Epithelial cell of prostate (primary cell): ENCODE measurements around the gene GFAP.
"Not testable (repeated sequence)": the region's sequence is repeated elsewhere in the genome, so short reads cannot be mapped to it uniquely, and the experiment has no call there.

Source experiments
- DNase-seq: peaks from one replicate; pipeline ENCODE4 v3.0.0-alpha.2; 2011; ENCODE audit warnings: low read depth, low spot score
- H3K27ac ChIP-seq: fragments of 450-650 bp; 2 replicates; pipeline ENCODE4 v1.5.1; 2017; ENCODE audit warnings: mild to moderate bottlenecking

Gene GFAP

DNA sequence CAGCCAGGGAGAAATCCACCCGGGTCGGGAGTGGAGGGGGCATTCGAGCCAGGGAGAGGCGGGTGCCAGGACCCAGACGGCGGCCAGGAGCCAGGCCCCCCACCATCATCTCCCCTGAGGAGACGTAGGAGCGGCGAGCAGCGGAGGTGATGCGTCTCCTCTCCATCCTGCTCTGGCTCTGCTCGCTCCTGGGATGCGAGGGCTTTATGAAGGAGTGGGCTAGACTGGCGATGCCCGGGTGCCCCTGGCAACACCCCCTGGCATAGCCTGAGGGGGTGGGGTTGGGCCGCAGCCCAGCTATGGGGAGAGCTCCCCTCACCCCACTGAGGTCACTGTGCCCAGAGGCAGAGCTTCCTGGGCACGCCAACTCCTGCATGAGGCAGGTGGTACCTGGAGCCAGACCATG, at the start of gene GFAP:
GFAP (minus strand) TSS at position 180 of the 406 bp plus-strand sequence; CDS start at position 166, 14 bp downstream.
- DNase-seq: no peak
- H3K27ac ChIP-seq: no peak within 1 kb of the TSS

DNA sequence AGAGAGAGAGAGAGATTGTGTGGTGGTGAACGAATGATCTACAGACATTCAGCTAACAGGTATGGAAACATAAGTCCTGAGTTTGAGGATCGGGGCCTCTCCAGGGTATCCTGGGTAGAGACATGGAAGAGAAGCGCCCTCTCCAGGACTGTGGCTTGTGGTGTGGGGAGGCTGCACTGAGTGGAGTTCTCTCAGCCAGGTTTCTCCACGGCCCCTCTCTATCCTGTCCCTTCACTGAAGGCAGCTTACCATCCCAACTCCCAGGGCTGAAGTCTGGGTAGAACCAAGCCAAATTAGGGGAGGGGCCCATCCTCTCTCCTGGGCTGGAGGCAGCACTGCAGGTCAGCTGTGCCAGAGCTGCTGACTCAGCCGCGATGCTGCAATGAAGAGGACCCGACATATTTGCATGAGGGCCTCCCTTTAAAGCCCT, 46.6 kb upstream of the GFAP start:
- no peak for DNase-seq
- H3K27ac ChIP-seq: no peak overlapping the region

DNA sequence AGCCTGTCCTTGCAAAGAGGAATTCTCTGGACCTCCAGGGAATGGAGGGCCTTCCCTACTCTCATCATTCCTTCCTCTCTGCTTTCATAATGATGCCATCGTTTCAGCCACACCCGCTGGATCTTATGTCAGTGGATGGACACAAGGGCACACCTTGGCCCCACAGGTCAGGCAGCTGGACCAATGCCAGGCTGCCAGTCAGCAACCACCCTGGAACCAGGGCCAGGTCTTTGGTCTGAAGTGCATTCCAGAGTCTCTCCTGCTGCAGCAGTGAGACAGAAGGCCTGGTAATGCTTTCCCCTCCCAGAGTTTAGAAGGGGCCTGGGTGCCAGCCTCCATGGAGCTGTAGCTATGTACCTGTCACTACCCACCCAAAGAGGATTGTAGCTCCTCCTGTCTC, 45.4 kb upstream of the GFAP start:
- no peak for DNase-seq
- H3K27ac ChIP-seq: no peak overlapping the region

DNA sequence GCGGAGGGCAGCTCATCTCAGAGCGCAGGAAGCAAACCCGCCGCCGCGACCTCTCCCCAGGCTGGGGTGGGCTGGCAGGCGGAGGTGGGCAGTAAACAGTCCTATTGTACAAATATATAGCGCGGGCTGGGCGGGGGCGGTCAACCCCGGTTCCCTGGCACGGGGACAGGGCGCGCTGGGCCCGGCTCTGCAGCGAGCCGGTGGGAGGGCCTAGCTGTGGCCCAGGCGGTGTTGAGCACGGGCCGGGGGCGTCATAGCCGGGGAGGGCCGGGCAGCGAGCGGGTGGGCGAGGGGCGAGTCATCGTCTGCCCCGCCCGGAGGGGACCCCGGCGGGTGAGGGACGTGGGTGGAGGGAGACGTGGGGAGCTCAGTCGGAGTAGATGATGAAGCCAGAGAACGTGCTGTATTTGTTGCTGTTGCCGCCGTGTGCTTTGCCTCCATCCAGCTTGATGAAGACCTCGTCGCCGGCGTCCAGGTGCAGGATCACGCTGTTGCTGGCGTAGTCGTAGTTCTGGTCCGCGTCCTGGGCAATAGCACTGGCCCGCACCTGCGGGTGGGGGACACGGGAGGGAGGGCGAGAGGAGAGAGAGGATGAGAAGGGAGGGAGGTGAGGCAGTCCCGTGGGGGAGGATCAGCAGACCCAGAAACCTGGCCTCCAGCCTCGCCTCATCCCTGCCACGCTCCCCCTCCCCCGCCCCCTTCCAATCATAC, 44.7 kb upstream of the GFAP start:
- DNase-seq: no peak
- no peak overlapping the region for H3K27ac ChIP-seq

DNA sequence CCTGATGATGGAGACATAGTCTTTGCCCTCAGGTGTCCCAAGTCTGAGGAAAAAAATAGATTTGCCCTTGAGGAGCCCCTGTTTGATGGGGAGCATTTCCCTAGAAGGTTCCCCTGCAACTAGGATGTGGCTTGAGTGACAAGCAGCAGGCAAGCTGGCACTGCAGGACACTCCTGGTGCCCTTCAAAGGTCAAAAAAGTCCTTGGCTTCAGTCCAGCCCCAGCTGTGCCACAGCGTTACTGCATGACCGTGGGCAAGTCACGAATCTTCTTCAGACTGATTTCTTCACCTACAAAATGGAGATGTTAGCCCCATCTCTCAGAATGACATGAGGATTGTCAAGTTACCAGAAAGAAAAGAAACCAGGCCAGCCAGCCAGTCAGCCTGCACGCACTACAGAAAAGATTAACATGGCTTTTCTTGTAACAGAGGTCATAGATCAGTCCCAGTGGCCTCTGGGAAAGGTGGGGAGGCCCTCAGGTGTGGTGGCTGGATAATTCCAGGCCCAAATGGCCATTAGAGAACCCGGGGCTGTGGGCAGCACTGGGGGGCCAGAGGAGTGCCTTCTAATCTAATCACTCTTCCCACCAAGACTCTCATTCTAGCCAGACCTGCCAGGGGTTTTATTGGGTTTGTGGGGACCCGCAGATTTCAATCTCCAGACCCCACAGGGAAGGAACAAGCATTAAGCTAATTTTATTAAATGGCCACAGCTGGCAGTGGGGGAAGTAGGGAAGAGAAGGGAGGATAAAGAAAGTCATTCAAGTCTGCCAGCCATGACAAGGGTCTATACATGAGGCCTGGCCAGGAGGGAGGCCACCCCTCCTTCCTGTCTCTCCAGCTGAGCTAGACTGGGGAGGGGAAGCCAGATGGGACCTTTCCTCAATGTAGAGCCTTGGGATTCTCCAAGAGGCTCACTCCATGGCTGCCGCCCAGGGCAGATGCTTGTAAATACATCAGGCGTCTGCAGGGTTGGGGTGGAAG, 42.0 kb upstream of the GFAP start:
- H3K27ac ChIP-seq: no peak overlapping the region

DNA sequence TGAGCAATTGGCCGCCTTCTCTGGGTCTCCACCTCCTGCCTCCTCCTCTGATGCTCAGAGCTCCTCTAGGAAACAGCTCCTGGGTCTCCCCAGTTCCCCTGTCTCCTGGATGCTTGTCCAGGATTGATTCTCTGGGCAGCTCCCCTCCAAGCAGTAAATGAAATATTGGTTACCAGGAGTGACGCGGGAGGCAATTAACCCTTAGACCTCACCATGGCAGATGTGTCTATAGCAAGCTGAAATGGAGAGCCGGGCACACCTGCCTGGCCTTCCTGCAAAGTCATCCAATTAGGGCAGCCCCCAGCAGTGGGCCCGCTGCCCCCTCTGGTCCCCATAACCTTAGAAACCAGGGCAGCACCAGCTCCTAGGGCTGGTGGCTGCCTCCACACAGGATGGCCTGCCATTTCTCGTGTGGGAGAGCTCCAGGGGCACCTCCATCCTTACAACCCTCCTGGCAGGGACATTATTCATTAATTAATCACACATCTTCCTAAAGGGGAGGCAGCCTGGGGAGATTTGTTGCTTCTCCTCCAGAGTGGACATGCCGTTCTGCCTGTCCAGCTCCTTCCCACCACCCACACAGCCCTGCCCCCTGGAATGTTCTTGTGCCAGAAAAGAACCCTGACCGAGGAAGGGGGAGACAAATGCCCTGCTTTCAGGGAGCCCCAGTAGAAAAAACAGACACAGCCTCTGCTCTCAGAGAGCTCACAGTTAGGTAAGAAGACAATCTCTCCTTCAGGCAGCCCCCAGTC, 40.5 kb upstream of the GFAP start:
- no peak for DNase-seq

More for the DNA sequence above, 42.0 kb upstream of the GFAP start:
- DNase-seq: no peak

DNA sequence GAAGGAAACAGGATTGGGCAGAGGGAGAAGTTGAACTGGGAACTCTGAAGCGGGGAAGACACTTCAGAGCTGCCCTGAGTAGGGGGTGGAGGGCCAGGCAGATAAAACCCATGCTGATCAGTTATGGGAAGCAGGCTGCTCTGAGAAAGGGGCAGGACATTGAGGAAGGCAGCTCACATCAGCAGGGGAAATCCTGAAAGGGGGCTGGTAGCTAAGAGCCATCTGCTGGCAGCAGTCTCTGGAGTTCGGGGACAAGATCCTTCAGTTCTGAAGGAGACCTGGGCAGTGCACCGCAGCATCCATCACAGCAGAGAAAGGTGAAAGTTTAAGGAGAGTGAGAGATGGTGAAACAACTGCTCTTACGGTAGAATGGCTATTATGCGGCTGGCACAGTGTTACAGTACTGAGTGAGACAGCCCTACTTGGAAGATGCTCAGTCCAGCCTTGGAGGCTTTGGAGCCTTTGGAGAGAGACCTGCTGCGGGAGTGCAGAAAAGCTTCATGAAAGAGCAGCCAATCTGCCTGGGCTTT, 37.7 kb upstream of the GFAP start:
- no peak for DNase-seq
- H3K27ac ChIP-seq: no peak overlapping the region

More for the DNA sequence above, 40.5 kb upstream of the GFAP start:
- H3K27ac ChIP-seq: no peak overlapping the region

DNA sequence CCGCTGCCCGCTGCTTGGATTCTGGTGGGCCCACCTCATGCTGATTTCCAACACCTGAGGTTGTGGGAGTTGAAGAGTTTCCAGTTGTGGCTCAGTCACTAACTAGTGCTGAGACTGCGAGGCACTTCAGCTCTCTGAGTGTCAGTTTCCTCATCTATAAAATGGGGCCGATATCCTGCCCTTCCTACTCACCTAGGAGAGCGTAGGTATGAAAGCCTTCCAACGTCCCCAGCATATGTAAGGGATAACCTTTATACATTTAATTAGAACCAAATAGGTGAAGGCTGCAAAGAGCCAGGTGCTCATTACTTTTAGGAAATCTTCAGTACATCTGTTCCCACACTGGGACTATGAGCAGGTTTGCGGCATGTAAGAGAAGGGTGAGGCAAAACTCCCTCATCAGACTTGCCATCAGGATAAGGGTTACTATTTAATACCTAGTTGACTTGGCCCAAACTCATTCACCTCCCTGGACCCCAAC, 33.1 kb upstream of the GFAP start:
- H3K27ac ChIP-seq: no peak overlapping the region
- DNase-seq: no peak

- DNase-seq: peak; percentile 79
- H3K27ac ChIP-seq: peak within 1 kb of the TSS; percentile 23
Observed at GRCh38 chr17:44947461-44948314, 32.4 kb upstream of the GFAP start, which contains the start of gene KIF18B. Gene KIF18B (minus strand): TSS chr17:44947773. CDS start chr17:44936344, 11,429 bp downstream.

DNA sequence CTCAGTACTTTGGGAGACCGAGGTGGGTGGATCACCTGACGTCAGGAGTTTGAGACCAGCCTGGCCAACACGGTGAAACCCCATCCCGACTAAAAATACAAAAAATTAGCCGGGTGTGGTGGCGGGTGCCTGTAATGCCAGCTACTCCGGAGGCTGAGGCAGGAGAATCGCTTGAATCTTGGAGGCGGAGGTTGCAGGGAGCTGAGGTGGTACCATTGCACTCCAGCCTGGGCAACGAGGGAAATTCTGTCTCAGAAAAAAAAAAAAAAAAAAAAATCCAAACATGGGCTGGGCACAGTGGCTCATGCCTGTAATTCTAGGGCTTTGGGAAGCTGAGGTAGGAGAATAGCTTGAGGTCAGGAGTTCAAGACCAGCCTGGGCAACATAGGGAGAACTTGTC, 30.4 kb upstream of the GFAP start:
- DNase-seq, H3K27ac ChIP-seq: not testable (repeated sequence)

GRCh38 chr17:44942456-44942855, 27.2 kb upstream of the GFAP start:
- H3K27ac ChIP-seq: peak overlapping the region; percentile 23
- no peak for DNase-seq

DNA sequence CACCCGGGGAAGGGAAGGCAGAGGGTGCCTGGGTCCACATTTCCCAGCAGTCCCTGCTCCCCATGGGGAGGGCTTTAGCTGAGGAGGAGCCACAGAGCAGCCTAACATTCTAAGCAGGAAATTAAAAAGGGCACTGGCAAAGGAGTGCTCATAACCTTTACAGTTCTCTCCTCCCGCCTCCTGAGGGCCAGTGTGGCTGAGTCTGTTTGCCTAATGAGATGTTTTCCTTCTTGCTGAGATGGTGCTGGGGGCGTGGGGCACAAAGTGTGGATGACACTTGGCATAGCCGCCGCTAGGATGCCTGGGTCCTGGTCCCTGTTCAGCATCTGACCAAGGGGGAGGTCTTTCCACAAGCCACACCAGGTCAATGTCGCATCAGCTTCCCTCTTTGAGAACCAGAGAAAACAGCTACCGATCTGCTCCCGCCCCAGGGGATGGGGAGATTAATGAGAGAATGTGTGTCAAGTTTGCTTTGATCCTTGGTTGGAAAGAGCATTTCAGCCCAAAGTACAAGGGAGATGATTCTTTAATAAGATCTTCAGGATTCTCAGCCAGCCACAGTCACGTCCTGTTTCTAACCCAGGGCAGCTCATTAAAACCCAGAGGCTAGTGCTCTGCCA, 26.5 kb upstream of the GFAP start:
- peak overlapping the region; percentile 23 for H3K27ac ChIP-seq
- DNase-seq: no peak

- H3K27ac ChIP-seq: peak overlapping the region; percentile 23
- DNase-seq: no peak
Observed at GRCh38 chr17:44940768-44941167, 25.5 kb upstream of the GFAP start.

DNA sequence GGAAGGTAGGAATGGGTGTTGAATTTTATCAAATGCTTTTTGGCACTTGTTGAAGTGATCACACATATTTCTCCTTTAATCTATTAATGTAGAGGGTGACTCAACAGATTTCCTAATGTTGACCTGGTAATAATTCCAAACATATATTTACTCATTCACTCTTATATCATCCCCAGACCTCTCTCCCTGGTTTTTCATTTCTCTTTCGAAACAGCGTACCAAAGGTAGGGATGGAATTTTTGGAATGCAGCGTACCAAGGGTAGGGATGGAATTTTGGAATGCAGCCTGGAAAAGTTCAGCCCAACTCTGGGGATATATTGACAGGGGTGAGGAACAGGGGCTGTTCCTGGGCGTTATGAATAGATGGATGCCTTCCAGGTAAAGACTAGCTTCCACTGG, 25.0 kb upstream of the GFAP start:
- no peak for DNase-seq
- H3K27ac ChIP-seq: peak overlapping the region; percentile 23

DNA sequence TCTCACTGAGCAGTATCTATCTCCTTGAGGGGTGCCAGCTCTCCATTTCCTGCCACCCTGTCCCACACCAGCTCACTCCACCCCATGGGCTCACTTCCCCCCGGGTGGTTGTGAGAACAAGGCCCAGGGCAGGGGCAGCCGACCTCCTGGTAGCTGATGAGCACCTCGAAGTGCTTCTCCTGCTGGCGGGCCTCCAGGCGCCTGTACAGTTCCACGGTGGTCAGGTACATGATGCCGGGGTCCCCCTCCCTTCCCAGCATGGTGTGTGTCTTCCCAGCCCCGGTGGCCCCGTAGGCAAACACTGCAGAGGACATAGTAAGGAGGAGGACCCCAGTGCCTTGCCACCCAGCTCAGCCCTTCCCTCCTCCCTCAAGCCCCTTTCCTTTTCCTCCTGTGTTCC, 19.8 kb upstream of the GFAP start:
- no peak overlapping the region for H3K27ac ChIP-seq
- DNase-seq: no peak

DNA sequence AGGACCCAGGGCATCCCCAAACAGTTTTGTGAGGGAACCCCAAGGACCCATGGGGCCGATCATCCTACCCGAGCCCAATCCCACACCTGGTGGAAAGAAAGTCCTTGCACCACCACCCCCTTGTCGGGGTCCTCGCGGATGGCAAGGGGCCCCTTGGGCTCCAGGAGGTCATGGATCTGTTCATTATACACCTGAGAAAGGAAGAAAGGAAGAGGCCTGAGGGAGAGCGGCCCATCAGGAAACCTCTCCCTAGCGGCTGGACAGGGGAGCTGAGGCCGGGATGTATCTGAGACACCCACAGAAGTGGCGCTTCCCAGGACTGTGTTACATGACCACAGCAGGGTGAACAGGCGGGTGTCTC, 19.4 kb upstream of the GFAP start:
- H3K27ac ChIP-seq: no peak overlapping the region
- DNase-seq: no peak

GRCh38 chr17:44933824-44934744, 18.8 kb upstream of the GFAP start:
- no peak overlapping the region for H3K27ac ChIP-seq
- no peak for DNase-seq

- H3K27ac ChIP-seq: no peak overlapping the region
- no peak for DNase-seq
Observed at GRCh38 chr17:44932787-44933097, 17.4 kb upstream of the GFAP start.
